Neuronal stem cell (in vitro differentiated cells): ENCODE data around the gene SRXN1. TPM values are rescaled to one million over a fixed set of nuclear protein-coding genes. Genes with fewer than 3 reads are reported as not detected.
A peak's percentile ranks its signal among the peaks of the same experiment; 100 is the strongest.

Source experiments
- DNase-seq: peaks from one replicate; pipeline ENCODE4 v3.0.0-alpha.2; 2013; ENCODE audit warnings: low spot score
- H2AFZ ChIP-seq: one replicate; pipeline ENCODE4 v1.6.1; 2013; ENCODE audit warnings: mild to moderate bottlenecking, low read length, inconsistent platforms
- H2AK5ac ChIP-seq: 2 replicates; pipeline ENCODE4 v1.6.1; 2013; ENCODE audit warnings: low read depth, mild to moderate bottlenecking, inconsistent platforms, low read length, moderate library complexity, mixed read lengths
- H2BK120ac ChIP-seq: 2 replicates; pipeline ENCODE4 v1.6.1; 2013; ENCODE audit warnings: low read depth, mild to moderate bottlenecking, inconsistent platforms, low read length, moderate library complexity, mixed read lengths
- H2BK12ac ChIP-seq: one replicate; pipeline ENCODE4 v1.6.1; 2013; ENCODE audit warnings: low read length, inconsistent platforms
- H2BK15ac ChIP-seq: 2 replicates; pipeline ENCODE4 v1.6.1; 2013; ENCODE audit warnings: mild to moderate bottlenecking, low read length, inconsistent platforms, mixed read lengths
- H2BK5ac ChIP-seq: one replicate; pipeline ENCODE4 v1.6.1; 2013; ENCODE audit warnings: inconsistent platforms, mild to moderate bottlenecking, low read length, moderate library complexity
- H3K14ac ChIP-seq: one replicate; pipeline ENCODE4 v1.6.1; 2013; ENCODE audit warnings: low read length, inconsistent platforms
- H3K18ac ChIP-seq: 2 replicates; pipeline ENCODE4 v1.6.1; 2013; ENCODE audit warnings: low read length, inconsistent platforms
- H3K23ac ChIP-seq: 2 replicates; pipeline ENCODE4 v1.6.1; 2013; ENCODE audit warnings: low read depth, mild to moderate bottlenecking, mixed read lengths, low read length, inconsistent platforms; ENCODE audit not compliant: poor library complexity
- H3K27ac ChIP-seq: replicated peaks from 3 replicates; pipeline ENCODE4 v1.5.1; 2013; ENCODE audit warnings: low read length, inconsistent platforms
- H3K27me3 ChIP-seq, 3 experiments: 2 replicates each; pipeline ENCODE4 v1.6.1; 2013; ENCODE audit warnings: low read length in 3 of 3, mild to moderate bottlenecking in 2 of 3, inconsistent platforms in 1 of 3, low read depth in 1 of 3, mixed read lengths in 1 of 3, moderate library complexity in 1 of 3; ENCODE audit not compliant: control insufficient read depth in 3 of 3, insufficient read depth in 3 of 3
- H3K36me3 ChIP-seq, 2 donors: replicated peaks in 1 of 2; 2 replicates each; pipeline ENCODE4 v1.6.1; 2013; ENCODE audit warnings: low read length in 2 of 2; ENCODE audit not compliant: control insufficient read depth in 2 of 2, insufficient read depth in 2 of 2
- H3K4ac ChIP-seq: 2 replicates; pipeline ENCODE4 v1.6.1; 2013; ENCODE audit warnings: inconsistent platforms, mild to moderate bottlenecking, low read length, moderate library complexity
- H3K4me1 ChIP-seq, 2 donors: 1 replicate in 1 of 2; 2 replicates in 1 of 2; pipeline ENCODE4 v1.6.1; 2013; ENCODE audit warnings: low read length in 2 of 2, low read depth in 1 of 2; ENCODE audit not compliant: control insufficient read depth in 2 of 2, insufficient read depth in 1 of 2
- H3K4me2 ChIP-seq: one replicate; pipeline ENCODE4 v1.6.1; 2013; ENCODE audit warnings: mild to moderate bottlenecking, low read length, inconsistent platforms; ENCODE audit not compliant: insufficient read depth, poor library complexity, severe bottlenecking
- H3K4me3 ChIP-seq, 2 donors: 2 replicates each; pipeline ENCODE4 v1.5.1; 2013; ENCODE audit warnings: low read length in 2 of 2, mild to moderate bottlenecking in 2 of 2, inconsistent platforms in 1 of 2, moderate library complexity in 1 of 2
- H3K79me1 ChIP-seq: one replicate; pipeline ENCODE4 v1.6.1; 2013; ENCODE audit warnings: low read depth, mild to moderate bottlenecking, inconsistent platforms, low read length, moderate library complexity
- H3K9ac ChIP-seq: one replicate; pipeline ENCODE4 v1.6.1; 2013; ENCODE audit warnings: mild to moderate bottlenecking, low read depth, low read length, inconsistent platforms; ENCODE audit not compliant: poor library complexity
- H3K9me3 ChIP-seq, 2 donors: replicated peaks in 1 of 2; 2 replicates each; pipeline versions ENCODE3 to v1.6.1; 2013; ENCODE audit warnings: low read length in 2 of 2, mild to moderate bottlenecking in 2 of 2, inconsistent platforms in 1 of 2, low read depth in 1 of 2, mixed read lengths in 1 of 2, moderate library complexity in 1 of 2; ENCODE audit not compliant: control insufficient read depth in 2 of 2, insufficient read depth in 1 of 2
- H4K8ac ChIP-seq: one replicate; pipeline ENCODE4 v1.6.1; 2013; ENCODE audit warnings: low read depth, mild to moderate bottlenecking, inconsistent platforms, low read length, moderate library complexity
- H4K91ac ChIP-seq: one replicate; pipeline ENCODE4 v1.6.1; 2013; ENCODE audit warnings: low read length, low read depth, mild to moderate bottlenecking, inconsistent platforms; ENCODE audit not compliant: poor library complexity
- WGBS, 2 donors: extraction: QIAGEN DNeasy Blood & Tissue Kit; methylation state at CpG; one replicate each; pipeline ENCODE4 v1.1.7; 2013; ENCODE audit warnings: missing lambda C conversion rate in 2 of 2, mixed read lengths in 1 of 2; ENCODE audit not compliant: insufficient read length in 2 of 2, insufficient replicate concordance in 1 of 2; ENCODE audit errors: extremely low coverage in 2 of 2; 5-methylcytosine and 5-hydroxymethylcytosine counted together
- polyA plus RNA-seq, 2 experiments: library from polyadenylated mRNA; stranded (reverse); fragments of 200-250 nt; gene quantifications; one replicate each; pipeline ENCODE4 v1.2.3, GENCODE V29; 2013

SRXN1 gene
- polyA plus RNA-seq (2013, experiment 1 of 2) = 10.3 TPM
- 10.4 TPM for polyA plus RNA-seq (2013, experiment 2 of 2)

DNA sequence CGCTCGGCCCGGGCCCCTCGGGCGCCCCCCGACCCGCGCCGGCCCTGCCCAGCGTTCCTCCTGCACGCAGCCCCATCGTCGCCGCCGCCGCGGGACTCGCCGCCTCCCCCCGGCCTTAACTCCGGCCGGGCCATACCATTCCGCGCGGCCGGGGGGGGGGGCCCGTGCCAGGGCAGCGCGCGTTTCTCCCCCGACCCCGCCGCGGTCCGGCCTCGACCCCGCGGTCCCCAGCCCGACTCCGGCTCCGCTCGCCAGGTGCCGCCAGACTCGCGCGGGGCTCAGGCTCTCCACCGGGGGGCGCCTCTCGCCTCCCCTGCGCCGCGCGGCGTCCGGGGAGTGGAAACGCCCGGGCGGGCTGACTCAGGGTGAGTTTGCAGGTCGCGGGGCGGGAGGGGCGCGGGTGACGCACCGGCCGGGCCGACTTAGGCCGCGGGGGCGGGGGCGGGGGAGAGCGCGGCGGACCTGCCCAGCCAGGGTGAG, at the start of gene SRXN1:
Gene SRXN1, minus strand, starts transcription at position 91 of the 480 bp plus-strand sequence. Its CDS starts 15 bp downstream, at position 76.
- H2AFZ ChIP-seq = peak within 1 kb of the TSS; percentile 94
- H3K9me3 ChIP-seq = no peaks in the 10 kb centered on the region
- peak within 1 kb of the TSS; percentile 61 for H2BK12ac ChIP-seq
- no peak within 1 kb of the TSS for H4K8ac ChIP-seq
- peak within 1 kb of the TSS; percentile 74 to 97 for H3K4me3 ChIP-seq
- H3K36me3 ChIP-seq = peaks cover 4 to 19% of the 10 kb centered on the region in 2 donors
- peak within 1 kb of the TSS; percentile 98 for H3K9ac ChIP-seq
- DNase-seq = peak; percentile 92
- H3K14ac ChIP-seq = peak within 1 kb of the TSS; percentile 95
- no CpG with 5 or more reads among the region's 74 CpGs for WGBS, 2 donors
- peak within 1 kb of the TSS; percentile 44 for H2AK5ac ChIP-seq
- no peak within 1 kb of the TSS for H4K91ac ChIP-seq
- H2BK120ac ChIP-seq = peak within 1 kb of the TSS; percentile 14
- H3K4ac ChIP-seq = peak within 1 kb of the TSS; percentile 42
- peak within 1 kb of the TSS; percentile 85 for H3K4me2 ChIP-seq
- peak within 1 kb of the TSS; percentile 99 for H3K18ac ChIP-seq
- peaks cover 7 to 14% of the 10 kb centered on the region in 2 donors for H3K4me1 ChIP-seq
- no peak within 1 kb of the TSS for H2BK5ac ChIP-seq
- no peak within 1 kb of the TSS for H3K27ac ChIP-seq
- H3K23ac ChIP-seq = peak within 1 kb of the TSS; percentile 82
- peaks cover 3 to 41% (median 7%) of the 10 kb centered on the region in 3 experiments for H3K27me3 ChIP-seq
- peak within 1 kb of the TSS; percentile 56 for H2BK15ac ChIP-seq
- H3K79me1 ChIP-seq = no peaks in the 10 kb centered on the region

DNA sequence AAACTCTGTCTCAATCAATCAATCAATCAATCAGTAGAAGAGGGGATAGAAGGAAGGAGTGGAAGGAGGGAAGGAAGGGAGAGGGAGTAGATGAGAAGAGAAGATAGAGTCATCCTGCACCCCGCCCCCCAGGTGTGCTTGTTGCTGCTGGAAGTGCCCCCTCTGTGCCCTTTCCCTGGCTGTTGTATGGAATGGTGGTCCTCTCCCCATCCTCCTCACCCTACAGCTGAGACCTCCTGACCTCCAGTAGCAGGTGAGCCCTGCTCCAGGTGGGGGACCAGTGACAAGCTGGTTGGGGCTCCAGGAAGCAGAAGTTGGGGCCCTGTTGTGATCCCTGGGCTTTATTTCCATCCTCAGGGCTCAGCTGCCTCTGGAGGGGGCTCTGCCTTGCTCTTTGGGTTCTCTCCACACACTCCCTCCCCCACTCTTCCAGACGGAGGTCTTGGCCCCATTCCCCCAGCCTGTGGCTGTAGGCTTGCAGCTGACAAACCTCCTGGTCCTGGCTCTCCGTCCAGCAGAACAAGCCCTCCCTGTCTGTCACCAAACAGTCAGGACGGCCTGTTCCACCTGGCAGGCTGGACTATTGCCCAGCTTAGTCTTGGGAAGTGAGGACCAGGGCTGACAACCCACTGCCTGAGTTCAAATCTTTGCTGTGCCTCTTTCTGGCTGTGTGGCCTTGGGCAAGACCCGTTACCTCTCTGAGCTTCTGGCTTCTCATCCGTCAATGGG, 48.6 kb upstream of the SRXN1 start:
- no peak overlapping the region for H3K27ac ChIP-seq
- peaks cover 6 to 8% of the 10 kb centered on the region in 2 donors for H3K4me1 ChIP-seq
- H3K23ac ChIP-seq = peak overlapping the region; percentile 8
- no peak overlapping the region for H3K4me2 ChIP-seq
- no peak overlapping the region for H2AK5ac ChIP-seq
- H3K9me3 ChIP-seq = no peaks in the 10 kb centered on the region
- H3K27me3 ChIP-seq = peaks cover 0 to 21% (median 0%) of the 10 kb centered on the region in 3 experiments
- no peak overlapping the region for H2BK12ac ChIP-seq
- H3K14ac ChIP-seq = no peak overlapping the region
- H2AFZ ChIP-seq = no peak overlapping the region
- no peak overlapping the region for H4K91ac ChIP-seq
- WGBS, 2 donors = no CpG with 5 or more reads among the region's 6 CpGs
- peak overlapping the region; percentile 35 for H3K18ac ChIP-seq
- no peaks in the 10 kb centered on the region for H3K36me3 ChIP-seq
- no peak overlapping the region for H3K4me3 ChIP-seq
- no peak for DNase-seq
- no peak overlapping the region for H2BK120ac ChIP-seq
- no peaks in the 10 kb centered on the region for H3K79me1 ChIP-seq
- H4K8ac ChIP-seq = no peak overlapping the region
- peak overlapping the region; percentile 78 for H3K9ac ChIP-seq
- H2BK5ac ChIP-seq = no peak overlapping the region
- no peak overlapping the region for H3K4ac ChIP-seq
- no peak overlapping the region for H2BK15ac ChIP-seq

DNA sequence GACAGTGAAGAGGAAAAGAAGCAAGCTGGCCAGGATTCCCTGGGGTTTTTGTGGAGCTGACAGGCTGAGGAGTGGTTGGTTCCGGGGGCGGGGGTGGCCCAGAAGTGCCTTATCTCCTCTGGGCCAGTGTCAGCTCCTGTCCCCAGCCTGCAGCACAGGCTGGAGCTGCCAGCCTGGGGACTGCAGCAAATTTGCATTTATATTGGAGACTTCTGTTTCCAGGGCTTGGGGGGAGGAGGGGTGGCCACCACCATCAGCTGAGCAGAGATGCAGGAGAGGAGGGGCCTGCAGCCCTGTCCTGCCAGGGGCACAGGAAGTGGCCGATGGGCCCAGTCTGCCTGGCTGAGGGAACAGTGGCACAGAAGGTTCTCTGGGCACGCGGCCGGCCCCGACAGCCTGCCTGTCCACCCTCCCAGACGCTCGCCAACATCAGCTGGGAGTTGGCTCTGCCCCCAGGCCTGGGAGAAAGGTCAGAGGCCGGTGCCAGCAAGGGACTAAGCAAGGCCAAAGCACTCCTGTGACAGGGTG, 46.9 kb upstream of the SRXN1 start:
- peak overlapping the region; percentile 14 for H3K9ac ChIP-seq
- no peak overlapping the region for H2BK120ac ChIP-seq
- DNase-seq = no peak
- H3K27me3 ChIP-seq = peaks cover 0 to 18% (median 0%) of the 10 kb centered on the region in 3 experiments
- no peak overlapping the region for H2BK12ac ChIP-seq
- no peaks in the 10 kb centered on the region for H3K36me3 ChIP-seq
- H3K18ac ChIP-seq = peak overlapping the region; percentile 86
- peak overlapping the region; percentile 67 for H3K4ac ChIP-seq
- H3K4me2 ChIP-seq = no peak overlapping the region
- H3K4me3 ChIP-seq = no peak overlapping the region
- no peak overlapping the region for H2AFZ ChIP-seq
- no peaks in the 10 kb centered on the region for H3K9me3 ChIP-seq
- peak overlapping the region; percentile 86 for H4K8ac ChIP-seq
- peak overlapping the region; percentile 97 for H3K14ac ChIP-seq
- no CpG with 5 or more reads among the region's 10 CpGs for WGBS, 2 donors
- H2BK15ac ChIP-seq = peak overlapping the region; percentile 77
- H2BK5ac ChIP-seq = no peak overlapping the region
- H3K23ac ChIP-seq = no peak overlapping the region
- H2AK5ac ChIP-seq = peak overlapping the region; percentile 33
- H3K4me1 ChIP-seq = peaks cover 6 to 8% of the 10 kb centered on the region in 2 donors
- no peak overlapping the region for H3K27ac ChIP-seq
- H4K91ac ChIP-seq = no peak overlapping the region
- H3K79me1 ChIP-seq = no peaks in the 10 kb centered on the region

DNA sequence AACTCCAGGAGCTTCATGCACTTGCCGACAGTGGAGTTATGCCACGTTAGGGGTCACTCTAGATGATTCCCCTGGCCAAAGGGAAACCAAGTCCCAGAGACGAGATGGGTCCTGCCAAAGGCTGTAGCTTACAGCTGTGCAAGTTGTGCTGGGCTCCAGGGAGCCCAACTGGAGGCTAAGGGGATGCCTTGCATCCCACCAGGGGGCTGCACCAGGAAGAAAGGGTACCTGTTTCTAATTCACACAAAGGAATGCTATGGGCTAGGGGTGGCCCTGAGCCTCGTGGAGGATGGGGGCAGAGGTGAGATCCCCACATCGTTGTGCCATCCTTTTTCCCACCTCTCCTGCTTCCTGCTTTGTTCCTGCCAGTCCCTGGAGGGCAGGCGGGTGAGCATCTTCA, 46.3 kb upstream of the SRXN1 start:
- H3K23ac ChIP-seq = no peak overlapping the region
- no peak overlapping the region for H4K91ac ChIP-seq
- H3K4me3 ChIP-seq = no peak overlapping the region
- no CpG with 5 or more reads among the region's 6 CpGs for WGBS, 2 donors
- H3K36me3 ChIP-seq = no peaks in the 10 kb centered on the region
- no peak overlapping the region for H3K27ac ChIP-seq
- peaks cover 0 to 18% (median 0%) of the 10 kb centered on the region in 3 experiments for H3K27me3 ChIP-seq
- no peak overlapping the region for H3K4ac ChIP-seq
- H4K8ac ChIP-seq = no peak overlapping the region
- H3K4me1 ChIP-seq = peaks cover 6 to 8% of the 10 kb centered on the region in 2 donors
- H3K79me1 ChIP-seq = no peaks in the 10 kb centered on the region
- H3K4me2 ChIP-seq = no peak overlapping the region
- no peak overlapping the region for H3K14ac ChIP-seq
- no peak overlapping the region for H3K9ac ChIP-seq
- H2BK5ac ChIP-seq = no peak overlapping the region
- no peak overlapping the region for H2BK15ac ChIP-seq
- no peaks in the 10 kb centered on the region for H3K9me3 ChIP-seq
- DNase-seq = no peak
- no peak overlapping the region for H2AFZ ChIP-seq
- H2BK120ac ChIP-seq = no peak overlapping the region
- H2BK12ac ChIP-seq = no peak overlapping the region
- H2AK5ac ChIP-seq = no peak overlapping the region
- H3K18ac ChIP-seq = no peak overlapping the region
